ENCODE measurements around the gene TP53RK. TPM values are rescaled to one million over a fixed set of nuclear protein-coding genes. Genes with fewer than 3 reads are reported as not detected.

TP53RK gene
- total RNA-seq, 1 experiment from 2014 or later = 20.6 TPM

DNA sequence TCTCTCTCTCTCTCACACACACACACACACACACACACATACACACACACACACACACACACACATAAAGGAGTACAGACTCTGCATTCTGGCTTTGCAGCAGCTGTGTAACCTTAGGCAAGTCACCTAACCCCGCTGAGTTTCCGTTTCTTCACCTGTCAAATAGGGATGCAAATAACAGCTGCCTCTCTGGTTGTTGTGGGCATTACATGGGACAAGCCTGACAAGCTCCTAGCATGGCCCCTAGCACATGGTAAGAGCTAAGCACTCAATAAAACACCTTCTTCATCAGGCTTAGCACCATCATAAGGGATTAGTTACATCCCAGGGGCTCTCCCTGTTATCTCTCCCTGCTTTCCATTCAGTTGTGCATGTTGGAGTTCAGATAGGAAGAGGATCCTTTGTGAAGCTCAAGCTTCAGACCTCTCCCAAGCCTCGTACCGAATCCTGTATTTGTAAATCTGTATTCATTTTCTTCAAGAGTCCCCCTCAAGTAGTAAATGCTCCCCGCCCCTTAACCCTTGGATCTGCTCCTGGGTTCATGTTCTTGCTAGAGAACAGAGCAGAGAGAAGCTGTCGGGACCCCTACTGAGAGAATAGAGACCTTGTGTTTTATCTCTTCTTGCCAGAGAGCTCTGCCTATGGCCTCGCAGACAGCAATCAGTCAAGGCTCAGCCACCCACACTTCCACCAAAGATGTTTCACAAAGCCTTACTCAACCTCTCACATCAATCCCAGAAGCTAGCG lies 40.2 kb downstream of the TP53RK start:
- Histone ChIP-seq H3K36me3 (ENCODE audit: insufficient read depth, low read length, poor library complexity, severe bottlenecking) (no peaks in the 10 kb centered on the region), H3K4me1 (ENCODE audit: insufficient read depth, low read length, poor library complexity, severe bottlenecking) (no peaks in the 10 kb centered on the region), H3K9me3 (ENCODE audit: low read depth, low read length, poor library complexity, severe bottlenecking) (no peaks in the 10 kb centered on the region), H3K4me3 (ENCODE audit: low read depth, low read length, poor library complexity, severe bottlenecking) (no peak overlapping the region), H3K27ac (ENCODE audit: low read depth, low read length, poor library complexity, severe bottlenecking) (no peak overlapping the region), H3K27me3 (replicated peaks; ENCODE audit: insufficient read depth, low read depth, low read length, poor library complexity) (peaks cover 44% of the 10 kb centered on the region)
- no peak for TF ChIP-seq EZH2 (IDR thresholded peaks at IDR 0.05; ENCODE audit: borderline replicate concordance, low read depth, low read length, poor library complexity, severe bottlenecking)
- TF ChIP-seq, protein P1, sequence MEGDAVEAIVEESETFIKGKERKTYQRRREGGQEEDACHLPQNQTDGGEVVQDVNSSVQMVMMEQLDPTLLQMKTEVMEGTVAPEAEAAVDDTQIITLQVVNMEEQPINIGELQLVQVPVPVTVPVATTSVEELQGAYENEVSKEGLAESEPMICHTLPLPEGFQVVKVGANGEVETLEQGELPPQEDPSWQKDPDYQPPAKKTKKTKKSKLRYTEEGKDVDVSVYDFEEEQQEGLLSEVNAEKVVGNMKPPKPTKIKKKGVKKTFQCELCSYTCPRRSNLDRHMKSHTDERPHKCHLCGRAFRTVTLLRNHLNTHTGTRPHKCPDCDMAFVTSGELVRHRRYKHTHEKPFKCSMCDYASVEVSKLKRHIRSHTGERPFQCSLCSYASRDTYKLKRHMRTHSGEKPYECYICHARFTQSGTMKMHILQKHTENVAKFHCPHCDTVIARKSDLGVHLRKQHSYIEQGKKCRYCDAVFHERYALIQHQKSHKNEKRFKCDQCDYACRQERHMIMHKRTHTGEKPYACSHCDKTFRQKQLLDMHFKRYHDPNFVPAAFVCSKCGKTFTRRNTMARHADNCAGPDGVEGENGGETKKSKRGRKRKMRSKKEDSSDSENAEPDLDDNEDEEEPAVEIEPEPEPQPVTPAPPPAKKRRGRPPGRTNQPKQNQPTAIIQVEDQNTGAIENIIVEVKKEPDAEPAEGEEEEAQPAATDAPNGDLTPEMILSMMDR (conservative IDR thresholded peaks at IDR 0.05; ENCODE audit: low read depth, low read length) = no peak
- POLR2A ChIA-PET (ENCODE audit: low non-redundant PET) = interaction anchor here (0.6 kb wide), 2 partner anchors 8 to 188 kb away, joined by 4 read pairs; no protein-coding TSS in a partner anchor
- BruUV-seq (replicated peaks) = no TSS peak
- intact Hi-C loops (cut with micrococcal nuclease; ENCODE audit: unreplicated experiment) = no loop called here
- CTCF ChIA-PET = no interaction called here
- DNase-seq (ENCODE audit: low spot score) = no peak

- BruUV-seq (replicated peaks) = no TSS peak
- DNase-seq (ENCODE audit: low spot score) = no peak
- H3K27me3 ChIP-seq (replicated peaks; ENCODE audit: insufficient read depth, low read depth, low read length, poor library complexity) = peaks cover 37% of the 10 kb centered on the region
- no peak overlapping the region for H3K4me3 ChIP-seq (ENCODE audit: low read depth, low read length, poor library complexity, severe bottlenecking)
- H3K9me3 ChIP-seq (ENCODE audit: low read depth, low read length, poor library complexity, severe bottlenecking) = no peaks in the 10 kb centered on the region
- intact Hi-C loops (cut with micrococcal nuclease; ENCODE audit: unreplicated experiment) = no loop called here
- no peak overlapping the region for H3K27ac ChIP-seq (ENCODE audit: low read depth, low read length, poor library complexity, severe bottlenecking)
- CTCF ChIA-PET = no interaction called here
- TF ChIP-seq, protein P1 (conservative IDR thresholded peaks at IDR 0.05; ENCODE audit: low read depth, low read length) = no peak
- no peaks in the 10 kb centered on the region for H3K4me1 ChIP-seq (ENCODE audit: insufficient read depth, low read length, poor library complexity, severe bottlenecking)
- POLR2A ChIA-PET (ENCODE audit: low non-redundant PET) = no interaction called here
- H3K36me3 ChIP-seq (ENCODE audit: insufficient read depth, low read length, poor library complexity, severe bottlenecking) = no peaks in the 10 kb centered on the region
Observed at GRCh38 chr20:46647469-46647868, 41.8 kb downstream of the TP53RK start.

DNA sequence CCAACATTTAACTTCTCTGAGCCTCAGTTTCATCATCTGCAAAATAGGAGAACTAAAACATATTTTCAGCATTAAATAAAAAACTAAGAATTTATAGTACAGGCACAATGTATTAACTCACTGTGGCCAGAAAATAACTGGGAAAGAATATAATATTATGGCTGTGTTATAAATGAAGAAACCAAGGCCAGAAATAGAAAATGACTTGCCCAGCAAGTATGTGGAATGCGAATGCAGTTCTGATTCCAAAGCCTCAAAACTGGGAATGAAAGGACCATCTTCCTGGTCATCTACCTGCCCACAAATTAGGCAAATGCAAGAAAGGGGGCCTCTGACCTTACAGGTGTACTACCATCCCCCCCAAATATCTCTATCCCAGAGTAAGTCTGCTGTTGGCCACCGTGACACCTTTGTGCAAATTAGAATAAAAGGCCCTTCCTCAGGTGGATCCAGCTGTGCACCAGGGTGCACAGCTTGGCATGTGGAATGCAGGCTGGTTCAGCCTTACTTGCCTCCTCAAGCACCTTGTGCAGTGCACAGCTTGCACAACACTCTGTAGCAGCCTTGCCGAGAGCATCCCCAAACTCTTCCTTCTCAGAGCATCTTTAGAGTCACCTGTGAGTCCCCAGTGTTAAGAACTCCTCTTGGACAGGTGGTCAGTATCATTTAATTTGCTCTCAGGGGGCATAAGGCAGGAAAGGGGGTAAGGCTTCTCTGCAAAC lies 42.4 kb downstream of the TP53RK start:
- no peak for DNase-seq (ENCODE audit: low spot score)
- Histone ChIP-seq H3K27me3 (replicated peaks; ENCODE audit: insufficient read depth, low read depth, low read length, poor library complexity) (peaks cover 32% of the 10 kb centered on the region), H3K4me3 (ENCODE audit: low read depth, low read length, poor library complexity, severe bottlenecking) (no peak overlapping the region), H3K4me1 (ENCODE audit: insufficient read depth, low read length, poor library complexity, severe bottlenecking) (no peaks in the 10 kb centered on the region), H3K27ac (ENCODE audit: low read depth, low read length, poor library complexity, severe bottlenecking) (no peak overlapping the region), H3K36me3 (ENCODE audit: insufficient read depth, low read length, poor library complexity, severe bottlenecking) (no peaks in the 10 kb centered on the region), H3K9me3 (ENCODE audit: low read depth, low read length, poor library complexity, severe bottlenecking) (no peaks in the 10 kb centered on the region)
- POLR2A ChIA-PET (ENCODE audit: low non-redundant PET) = no interaction called here
- CTCF ChIA-PET = no interaction called here
- intact Hi-C loops (cut with micrococcal nuclease; ENCODE audit: unreplicated experiment) = no loop called here
- BruUV-seq (replicated peaks) = no TSS peak
- TF ChIP-seq, protein P1 (conservative IDR thresholded peaks at IDR 0.05; ENCODE audit: low read depth, low read length) = no peak
- TF ChIP-seq EZH2 (IDR thresholded peaks at IDR 0.05; ENCODE audit: borderline replicate concordance, low read depth, low read length, poor library complexity, severe bottlenecking) = no peak
